ENCODE measurements around the gene TEAD2. TPM values are rescaled to one million over a fixed set of nuclear protein-coding genes. Genes with fewer than 3 reads are reported as not detected.
"Not testable (repeated sequence)": the region's sequence is repeated elsewhere in the genome, so short reads cannot be mapped to it uniquely, and the experiment has no call there.

TEAD2 gene
- total RNA-seq, 2 experiments from 2014 or later: not detected

- CTCF ChIA-PET: interaction anchor here (0.6 to 1.9 kb wide), 3 partner anchors 10 to 172 kb away, joined by 3 to 6 read pairs (median 3); no protein-coding TSS in a partner anchor
- not testable (repeated sequence) for ATAC-seq; H3K36me3 Mint-ChIP-seq; H3K9me3 Mint-ChIP-seq (ENCODE audit: low read depth); H3K27ac Mint-ChIP-seq; DNase-seq; H3K4me3 Mint-ChIP-seq; H3K4me1 Mint-ChIP-seq
- peaks cover 11% of the 10 kb centered on the region for H3K27me3 Mint-ChIP-seq
These were observed 63.6 kb downstream of the TEAD2 start for GRCh38 chr19:49298653-49299052.

- no peak overlapping the region for H3K27ac Mint-ChIP-seq
- no peak overlapping the region for H3K4me3 Mint-ChIP-seq
- no peak for ATAC-seq
- H3K4me1 Mint-ChIP-seq: no peaks in the 10 kb centered on the region
- H3K9me3 Mint-ChIP-seq (ENCODE audit: low read depth): no peaks in the 10 kb centered on the region
- peaks cover 8% of the 10 kb centered on the region for H3K27me3 Mint-ChIP-seq
- no peaks in the 10 kb centered on the region for H3K36me3 Mint-ChIP-seq
- CTCF ChIA-PET: no interaction called here
- DNase-seq: no peak
These were observed 64.8 kb downstream of the TEAD2 start for GRCh38 chr19:49297403-49297802.

- no peak overlapping the region for H3K4me3 Mint-ChIP-seq
- no peak for ATAC-seq
- H3K27ac Mint-ChIP-seq: no peak overlapping the region
- no peaks in the 10 kb centered on the region for H3K9me3 Mint-ChIP-seq (ENCODE audit: low read depth)
- CTCF ChIA-PET: interaction anchor here (1.0 to 2.3 kb wide), 3 partner anchors 17 to 97 kb away, joined by 3 to 6 read pairs (median 3); no protein-coding TSS in a partner anchor
- peaks cover 6% of the 10 kb centered on the region for H3K27me3 Mint-ChIP-seq
- H3K4me1 Mint-ChIP-seq: no peaks in the 10 kb centered on the region
- no peaks in the 10 kb centered on the region for H3K36me3 Mint-ChIP-seq
- DNase-seq: no peak
These were observed 66.9 kb downstream of the TEAD2 start for GRCh38 chr19:49295208-49295880.

- no peaks in the 10 kb centered on the region for H3K9me3 Mint-ChIP-seq (ENCODE audit: low read depth)
- no peak overlapping the region for H3K4me3 Mint-ChIP-seq
- H3K27me3 Mint-ChIP-seq: peaks cover 3% of the 10 kb centered on the region
- H3K4me1 Mint-ChIP-seq: no peaks in the 10 kb centered on the region
- CTCF ChIA-PET: interaction anchor here (1.5 to 2.3 kb wide), 2 partner anchors 68 to 96 kb away, joined by 4 to 6 read pairs; no protein-coding TSS in a partner anchor
- H3K36me3 Mint-ChIP-seq: no peaks in the 10 kb centered on the region
- DNase-seq: no peak
- no peak for ATAC-seq
- no peak overlapping the region for H3K27ac Mint-ChIP-seq
These were observed 67.8 kb downstream of the TEAD2 start for GRCh38 chr19:49294401-49294800.

Small RNA genes within 50 kb of the gene (microRNA-seq; reads per million reads assigned to microRNA genes)
- not detected for gene MIR4324

Other genes with a start within 250 kb of the TEAD2 start
- 1 to 10 TPM; 3.3 to 5.7 TPM for gene LIN7B, start 248.0 kb downstream of the TEAD2 start, total RNA-seq
- 1 to 10 TPM; 1.6 to 1.8 TPM for gene C19orf73, start 243.3 kb downstream of the TEAD2 start, total RNA-seq
- 1 to 10 TPM; 1.7 to 3.6 TPM for gene PPFIA3, start 242.9 kb downstream of the TEAD2 start, total RNA-seq
- gene HRC, start 207.0 kb downstream of the TEAD2 start, total RNA-seq: not detected
- gene TRPM4, start 204.6 kb downstream of the TEAD2 start, total RNA-seq: under 1 TPM in 1 of 2 experiments, not detected in 1; 0.14 TPM
- 1 to 10 TPM; 2.5 to 2.7 TPM for gene SLC6A16, start 37.2 kb downstream of the TEAD2 start, total RNA-seq
- gene CD37, start 27.0 kb downstream of the TEAD2 start, total RNA-seq: 100 to 1,000 TPM; 126 to 177 TPM
- not detected for gene DKKL1, start 1.5 kb upstream of the TEAD2 start, total RNA-seq
- under 1 TPM in 1 of 2 experiments, not detected in 1; 0.64 TPM for gene KASH5, start 25.8 kb upstream of the TEAD2 start, total RNA-seq
- not detected for gene PTH2, start 61.0 kb upstream of the TEAD2 start, total RNA-seq
- gene GFY, start 63.0 kb upstream of the TEAD2 start, total RNA-seq: not detected
- under 1 TPM; 0.19 to 0.55 TPM for gene SLC17A7, start 79.1 kb upstream of the TEAD2 start, total RNA-seq
- gene PIH1D1, start 89.4 kb upstream of the TEAD2 start, total RNA-seq: 100 to 1,000 TPM; 148 to 158 TPM
- gene ALDH16A1, start 90.8 kb upstream of the TEAD2 start, total RNA-seq: 10 to 100 TPM; 37.2 to 45.2 TPM
- 100 to 1,000 TPM; 112 to 151 TPM for gene FLT3LG, start 111.8 kb upstream of the TEAD2 start, total RNA-seq
- gene RPL13A, start 125.2 kb upstream of the TEAD2 start, total RNA-seq: 1,000 to 10,000 TPM; 2,143 to 2,523 TPM
- gene RPS11, start 134.0 kb upstream of the TEAD2 start, total RNA-seq: 1,000 to 10,000 TPM; 1,876 to 2,018 TPM
- 1 to 10 TPM; 2.1 to 7.9 TPM for gene FCGRT, start 150.2 kb upstream of the TEAD2 start, total RNA-seq
- gene RCN3, start 165.6 kb upstream of the TEAD2 start, total RNA-seq: under 1 TPM; 0.19 to 0.53 TPM
- gene NOSIP, start 218.1 kb upstream of the TEAD2 start, total RNA-seq: 10 to 100 TPM; 77.3 to 96.1 TPM
- gene PRRG2, start 218.9 kb upstream of the TEAD2 start, total RNA-seq: 1 to 10 TPM in 1 of 2 experiments, under 1 TPM in 1; 0.49 to 2.4 TPM
- gene PRR12, start 228.8 kb upstream of the TEAD2 start, total RNA-seq: 10 to 100 TPM; 34.8 to 46.5 TPM